ENCODE measurements around the gene ZNF621. TPM values are rescaled to one million over a fixed set of nuclear protein-coding genes. Genes with fewer than 3 reads are reported as not detected.
A peak's percentile ranks its signal among the peaks of the same experiment; 100 is the strongest.

Gene ZNF621
- total RNA-seq, 1 experiment from 2014 or later = 20.0 TPM

- ChIA-PET CTCF (interaction anchor here (1.9 to 3.0 kb wide), 3 partner anchors 28 to 169 kb away, joined by 5 to 18 read pairs (median 8); partner anchors contain the start of gene ZNF620), POLR2A (no interaction called here)
- no peaks in the 10 kb centered on the region for H3K27me3 Mint-ChIP-seq (ENCODE audit: low read depth)
- H3K27ac Mint-ChIP-seq = peak overlapping the region; percentile 58
- peaks cover 4% of the 10 kb centered on the region for H3K36me3 Mint-ChIP-seq
- H3K4me3 Mint-ChIP-seq = peak overlapping the region; percentile 83
- DNase-seq (ENCODE audit: low spot score) = no peak
- ATAC-seq = no peak; the same call in 1 of the 2 replicates
- no peaks in the 10 kb centered on the region for H3K9me3 Mint-ChIP-seq
- peaks cover 16% of the 10 kb centered on the region for H3K4me1 Mint-ChIP-seq
- TF ChIP-seq TEAD4 (CRISPR knock-in tag; IDR thresholded peaks at IDR 0.05) (no peak), NFYB (CRISPR knock-in tag; conservative IDR thresholded peaks at IDR 0.05; ENCODE audit: low read depth) (no peak), TCF7 (CRISPR knock-in tag; IDR thresholded peaks at IDR 0.05; ENCODE audit: low read depth) (no peak), ZNF416 (CRISPR knock-in tag; IDR thresholded peaks at IDR 0.05) (no peak), TEAD1 (CRISPR knock-in tag; IDR thresholded peaks at IDR 0.05) (no peak), ELF4 (CRISPR knock-in tag; IDR thresholded peaks at IDR 0.05; ENCODE audit: low read depth) (no peak), SMAD4 (CRISPR knock-in tag; IDR thresholded peaks at IDR 0.05) (no peak)
These were observed 47.1 kb upstream of the ZNF621 start for GRCh38 chr3:40477666-40478065.

- TF ChIP-seq USF1 (CRISPR knock-in tag; IDR thresholded peaks at IDR 0.05) (no peak), FOXJ3 (CRISPR knock-in tag; IDR thresholded peaks at IDR 0.05; ENCODE audit: borderline replicate concordance) (no peak), ATF1 (CRISPR knock-in tag; IDR thresholded peaks at IDR 0.05) (no peak), ZNF423 (CRISPR knock-in tag; IDR thresholded peaks at IDR 0.05) (no peak), CTCF (IDR thresholded peaks at IDR 0.05) (no peak), AFF4 (CRISPR knock-in tag; IDR thresholded peaks at IDR 0.05; ENCODE audit: borderline replicate concordance) (no peak), TEAD4 (CRISPR knock-in tag; IDR thresholded peaks at IDR 0.05) (no peak), TP53 (CRISPR knock-in tag; IDR thresholded peaks at IDR 0.05) (no peak), ZNF416 (CRISPR knock-in tag; IDR thresholded peaks at IDR 0.05) (no peak), FOXP1 (CRISPR knock-in tag; IDR thresholded peaks at IDR 0.05; ENCODE audit: borderline replicate concordance) (no peak), E2F5 (CRISPR knock-in tag; IDR thresholded peaks at IDR 0.05) (no peak), ZBTB43 (CRISPR knock-in tag; IDR thresholded peaks at IDR 0.05) (no peak), PRRX2 (CRISPR knock-in tag; IDR thresholded peaks at IDR 0.05) (no peak)
- ChIA-PET POLR2A (no interaction called here), CTCF (no interaction called here)
- peaks cover 46% of the 10 kb centered on the region for H3K36me3 Mint-ChIP-seq
- no peak overlapping the region for H3K27ac Mint-ChIP-seq
- H3K4me3 Mint-ChIP-seq = no peak overlapping the region
- no peak for DNase-seq (ENCODE audit: low spot score)
- peaks cover 24% of the 10 kb centered on the region for H3K9me3 Mint-ChIP-seq
- ATAC-seq = no peak
- H3K4me1 Mint-ChIP-seq = no peaks in the 10 kb centered on the region
- H3K27me3 Mint-ChIP-seq (ENCODE audit: low read depth) = no peaks in the 10 kb centered on the region; the same call in 1 of the 2 replicates
These were observed 37.6 kb upstream of the ZNF621 start for GRCh38 chr3:40487172-40487571.
